ENCODE data around the gene UTP3.
"Not testable (repeated sequence)": the region's sequence is repeated elsewhere in the genome, so short reads cannot be mapped to it uniquely, and the experiment has no call there.

UTP3 gene

GRCh38 chr4:70691661-70692060, 3.3 kb downstream of the UTP3 start:
- H3K27ac ChIP-seq, result no peak overlapping the region
- TF ChIP-seq CTCF (conservative IDR thresholded peaks at IDR 0.05), result no peak

DNA sequence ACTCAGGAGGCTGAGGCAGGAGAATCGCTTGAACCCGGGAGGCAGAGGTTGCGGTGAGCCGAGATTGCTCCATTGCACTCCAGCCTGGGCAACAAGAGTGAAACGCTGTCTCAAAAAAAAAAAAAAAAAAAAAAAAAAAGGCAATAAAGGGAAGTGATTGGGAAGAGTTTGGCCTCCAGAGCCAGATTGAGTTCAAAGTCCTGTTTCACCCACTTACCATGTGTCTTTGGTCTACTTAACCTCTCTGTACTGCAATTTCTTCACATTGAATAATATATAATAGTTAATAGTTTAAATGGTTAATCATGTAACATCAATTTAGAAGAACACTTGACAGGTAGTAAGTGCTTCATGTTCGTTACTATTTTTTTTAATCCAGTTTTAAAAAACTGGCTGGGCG, 6.3 kb downstream of the UTP3 start:
- not testable (repeated sequence) for H3K27ac ChIP-seq

GRCh38 chr4:70698435-70698834, 10.1 kb downstream of the UTP3 start:
- not testable (repeated sequence) for H3K27ac ChIP-seq

DNA sequence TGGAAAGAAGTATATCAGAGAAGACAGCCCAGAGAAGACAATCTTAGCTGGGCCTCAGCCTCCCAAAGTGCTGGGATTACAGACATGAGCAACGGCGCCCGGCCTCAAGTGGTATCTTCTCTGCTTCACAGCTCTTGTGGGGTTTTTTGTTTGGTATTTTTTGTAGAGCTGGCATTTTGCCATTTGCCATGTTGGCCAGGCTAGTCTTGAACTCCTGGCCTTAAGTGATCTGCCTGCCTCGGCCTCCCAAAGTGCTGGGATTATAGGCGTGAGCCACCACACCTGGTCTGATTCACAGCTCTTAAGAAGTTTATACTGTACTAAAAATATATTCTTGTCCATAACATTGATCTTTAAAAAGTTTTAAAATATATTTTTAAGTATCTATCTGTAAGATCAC, 12.4 kb downstream of the UTP3 start:
- TF ChIP-seq CTCF (conservative IDR thresholded peaks at IDR 0.05), result no peak

DNA sequence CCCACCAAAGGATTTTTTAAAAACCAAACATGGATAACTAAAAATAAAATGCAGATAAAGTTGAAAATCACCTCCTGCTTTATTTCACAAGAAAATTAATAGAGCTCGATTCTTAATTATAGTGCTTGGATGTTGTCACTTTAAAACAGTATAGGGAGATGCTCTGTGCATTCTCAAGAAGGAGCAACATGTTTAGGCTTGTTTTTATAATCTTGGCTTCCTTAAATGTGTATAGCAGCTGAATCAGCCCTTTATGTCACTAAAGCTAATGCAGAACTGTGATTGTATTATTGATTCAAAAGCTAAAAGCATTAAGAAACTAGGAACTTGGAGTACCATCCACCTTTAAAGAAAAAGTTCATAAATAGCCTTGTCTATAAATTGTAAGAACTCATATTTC, 12.9 kb downstream of the UTP3 start:
- no peak for TF ChIP-seq CTCF (conservative IDR thresholded peaks at IDR 0.05)
- no peak overlapping the region for H3K27ac ChIP-seq

More for the DNA sequence above, 12.4 kb downstream of the UTP3 start:
- H3K27ac ChIP-seq, result no peak overlapping the region

- H3K27ac ChIP-seq, result peak overlapping the region; percentile 98
Observed at GRCh38 chr4:70702592-70702991, 14.3 kb downstream of the UTP3 start.

GRCh38 chr4:70703619-70704214, 15.4 kb downstream of the UTP3 start:
- H3K27ac ChIP-seq, result peak overlapping the region; percentile 98
- no peak for TF ChIP-seq CTCF (conservative IDR thresholded peaks at IDR 0.05)

GRCh38 chr4:70704215-70704930, 16.0 kb downstream of the UTP3 start:
- H3K27ac ChIP-seq, result peak overlapping the region; percentile 98
- peak; percentile 67 for TF ChIP-seq CTCF (conservative IDR thresholded peaks at IDR 0.05)

- peak overlapping the region; percentile 98 for H3K27ac ChIP-seq
- TF ChIP-seq CTCF (conservative IDR thresholded peaks at IDR 0.05), result no peak
Observed at GRCh38 chr4:70704931-70705182, 16.5 kb downstream of the UTP3 start.

Measured in VCaP (cell line).